Activated T-cell treated with anti-CD3 and anti-CD28 coated beads for 48 hours (primary cell): ENCODE data around the gene TICRR.
"Not testable (repeated sequence)": the region's sequence is repeated elsewhere in the genome, so short reads cannot be mapped to it uniquely, and the experiment has no call there.

Experiments used
- DNase-seq: peaks from one replicate; pipeline ENCODE4 v3.0.0-alpha.2; 2020; ENCODE audit warnings: low read depth

TICRR gene

GRCh38 chr15:89566181-89566580, 9.1 kb upstream of the TICRR start:
- no peak for DNase-seq

GRCh38 chr15:89566621-89567294, 8.5 kb upstream of the TICRR start:
- no peak for DNase-seq

- no peak for DNase-seq
Observed at GRCh38 chr15:89569090-89569745, 6.1 kb upstream of the TICRR start.

GRCh38 chr15:89575656-89576416, 567 bp downstream of the TICRR start:
- peak; percentile 19 for DNase-seq

- no peak for DNase-seq
Observed at GRCh38 chr15:89576417-89576773, 1.1 kb downstream of the TICRR start.

- DNase-seq = no peak
Observed at GRCh38 chr15:89577776-89578115, 2.5 kb downstream of the TICRR start.

- no peak for DNase-seq
Observed at GRCh38 chr15:89578146-89578545, 2.9 kb downstream of the TICRR start.

- not testable (repeated sequence) for DNase-seq
Observed at GRCh38 chr15:89580747-89581146, 5.5 kb downstream of the TICRR start.

GRCh38 chr15:89586651-89587050, 11.4 kb downstream of the TICRR start:
- DNase-seq = no peak

GRCh38 chr15:89587955-89588354, 12.7 kb downstream of the TICRR start:
- DNase-seq = no peak

GRCh38 chr15:89591834-89592233, 16.6 kb downstream of the TICRR start:
- DNase-seq = no peak

GRCh38 chr15:89593018-89593417, 17.7 kb downstream of the TICRR start:
- DNase-seq = no peak

- DNase-seq = no peak
Observed at GRCh38 chr15:89599021-89599420, 23.8 kb downstream of the TICRR start.

GRCh38 chr15:89611317-89611716, 36.0 kb downstream of the TICRR start:
- DNase-seq = no peak

GRCh38 chr15:89613031-89613430, 37.8 kb downstream of the TICRR start:
- DNase-seq = no peak

- DNase-seq = no peak
Observed at GRCh38 chr15:89614164-89614563, 38.9 kb downstream of the TICRR start.

- DNase-seq = no peak
Observed at GRCh38 chr15:89615135-89615534, 39.9 kb downstream of the TICRR start.

GRCh38 chr15:89616228-89616627, 41.0 kb downstream of the TICRR start:
- DNase-seq = no peak

GRCh38 chr15:89621547-89621946, 46.3 kb downstream of the TICRR start:
- no peak for DNase-seq

- DNase-seq = no peak
Observed at GRCh38 chr15:89623165-89623564, 47.9 kb downstream of the TICRR start.

- no peak for DNase-seq
Observed at GRCh38 chr15:89625716-89626115, 50.4 kb downstream of the TICRR start.

- DNase-seq = no peak
Observed at GRCh38 chr15:89627256-89627970, 52.1 kb downstream of the TICRR start.

- no peak for DNase-seq
Observed at GRCh38 chr15:89628301-89628700, 53.0 kb downstream of the TICRR start.
